HAP-1 (cell line): ENCODE results near the gene PPFIA1.
"Not testable (repeated sequence)": the region's sequence is repeated elsewhere in the genome, so short reads cannot be mapped to it uniquely, and the experiment has no call there.

Experiments used
- DNase-seq, 2 experiments: peaks; one replicate each; pipeline ENCODE4 v3.0.0-alpha.2; 2016 to 2020; ENCODE audit warnings: low spot score in 2 of 2
- H3K27me3 ChIP-seq: fragments of 250-450 bp; sonication (Bioruptor Pico); 2 replicates; pipeline ENCODE4 v1.5.1; 2020; ENCODE audit warnings: low read depth, mild to moderate bottlenecking, moderate library complexity
- H3K36me3 ChIP-seq: fragments of 250-450 bp; sonication (Bioruptor Pico); replicated peaks from 2 replicates; pipeline ENCODE4 v1.5.1; 2020; ENCODE audit warnings: mild to moderate bottlenecking
- H3K4me1 ChIP-seq: fragments of 250-450 bp; sonication (Bioruptor Pico); 2 replicates; pipeline ENCODE4 v1.5.1; 2020; ENCODE audit warnings: mild to moderate bottlenecking
- H3K4me3 ChIP-seq: fragments of 250-450 bp; sonication (Bioruptor Pico); 2 replicates; pipeline ENCODE4 v1.5.1; 2020; ENCODE audit warnings: mild to moderate bottlenecking, moderate library complexity
- H3K9me3 ChIP-seq: fragments of 250-450 bp; sonication (Bioruptor Pico); 2 replicates; pipeline ENCODE4 v1.5.1; 2020; ENCODE audit warnings: mild to moderate bottlenecking, moderate library complexity
- in situ Hi-C: fragments of 300-500 bp; cut with MboI; formaldehyde crosslinking; loops from 3 replicates; pipeline ENCODE4 v1.14.3; 2020; ENCODE audit warnings: low sequenced_read_pairs, inconsistent platforms, mixed read lengths

Gene PPFIA1

DNA sequence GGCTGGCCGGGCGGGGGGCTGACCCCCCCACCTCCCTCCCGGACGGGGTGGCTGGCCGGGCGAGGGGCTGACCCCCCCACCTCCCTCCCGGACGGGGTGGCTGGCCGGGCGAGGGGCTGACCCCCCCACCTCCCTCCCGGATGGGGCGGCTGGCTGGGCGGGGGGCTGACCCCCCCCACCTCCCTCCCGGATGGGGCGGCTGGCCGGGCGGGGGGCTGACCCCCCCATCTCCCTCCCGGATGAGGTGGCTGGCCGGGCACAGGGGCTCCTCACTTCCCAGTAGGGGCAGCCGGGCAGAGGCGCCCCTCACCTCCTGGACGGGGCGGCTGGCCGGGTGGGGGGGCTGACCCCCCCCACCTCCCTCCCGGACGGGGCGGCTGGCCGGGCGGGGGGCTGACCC is 24.7 kb downstream of the PPFIA1 start:
- H3K36me3 ChIP-seq: peaks cover 22% of the 10 kb centered on the region
- H3K9me3 ChIP-seq, H3K4me1 ChIP-seq, H3K4me3 ChIP-seq, in situ Hi-C loops, DNase-seq, H3K27me3 ChIP-seq: not testable (repeated sequence)

GRCh38 chr11:70296681-70297080 is 26.2 kb downstream of the PPFIA1 start:
- H3K4me1 ChIP-seq: no peaks in the 10 kb centered on the region
- no peaks in the 10 kb centered on the region for H3K9me3 ChIP-seq
- in situ Hi-C loops: no loop called here
- DNase-seq: no peak
- no peaks in the 10 kb centered on the region for H3K27me3 ChIP-seq
- H3K4me3 ChIP-seq: no peak overlapping the region
- H3K36me3 ChIP-seq: peaks cover 22% of the 10 kb centered on the region

GRCh38 chr11:70297341-70297740 is 26.9 kb downstream of the PPFIA1 start:
- in situ Hi-C loops: no loop called here
- no peak for DNase-seq
- no peaks in the 10 kb centered on the region for H3K4me1 ChIP-seq

DNA sequence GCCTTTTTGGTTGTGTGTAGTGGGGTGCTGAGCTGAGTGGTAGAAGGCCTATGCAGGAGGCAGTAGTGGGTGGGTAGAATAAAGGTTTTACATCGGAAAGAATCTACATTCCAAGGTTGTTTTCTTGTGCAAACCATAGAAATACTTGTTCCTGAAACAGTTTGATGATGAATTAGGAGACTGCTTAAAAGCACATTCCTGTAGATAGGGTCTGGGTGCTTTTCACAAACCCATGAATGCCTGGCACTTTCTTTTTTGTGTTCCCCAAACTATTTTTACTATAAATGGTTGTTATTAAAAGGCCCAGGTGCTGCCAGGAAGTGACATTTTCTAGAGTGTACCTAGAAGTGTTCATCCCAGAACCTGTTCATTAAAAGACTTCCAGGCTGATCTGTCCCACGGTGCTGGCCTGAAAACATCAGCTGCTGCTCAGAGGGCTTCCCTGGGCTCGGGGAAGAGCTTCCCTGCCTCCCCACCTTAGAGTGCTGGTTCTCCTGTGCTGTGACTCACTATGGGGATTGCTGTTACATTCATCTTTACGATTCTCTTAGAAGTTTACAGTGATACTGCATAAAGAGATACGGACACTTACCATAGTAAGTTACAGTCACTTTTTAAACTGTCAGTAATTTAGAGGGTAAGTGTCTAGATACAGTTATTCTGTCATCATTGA is 27.9 kb downstream of the PPFIA1 start:
- H3K4me1 ChIP-seq: no peaks in the 10 kb centered on the region
- peaks cover 11% of the 10 kb centered on the region for H3K36me3 ChIP-seq
- H3K4me3 ChIP-seq: no peak overlapping the region
- no peaks in the 10 kb centered on the region for H3K9me3 ChIP-seq
- in situ Hi-C loops: no loop called here
- no peaks in the 10 kb centered on the region for H3K27me3 ChIP-seq
- DNase-seq: no peak

More at GRCh38 chr11:70297341-70297740, 26.9 kb downstream of the PPFIA1 start:
- no peaks in the 10 kb centered on the region for H3K9me3 ChIP-seq
- H3K36me3 ChIP-seq: peaks cover 21% of the 10 kb centered on the region
- H3K4me3 ChIP-seq: no peak overlapping the region
- H3K27me3 ChIP-seq: no peaks in the 10 kb centered on the region

GRCh38 chr11:70299636-70300035 is 29.1 kb downstream of the PPFIA1 start:
- Histone ChIP-seq H3K9me3 (no peaks in the 10 kb centered on the region), H3K4me3 (no peak overlapping the region), H3K27me3 (no peaks in the 10 kb centered on the region), H3K4me1 (no peaks in the 10 kb centered on the region), H3K36me3 (peaks cover 3% of the 10 kb centered on the region)
- in situ Hi-C loops: no loop called here
- no peak for DNase-seq

- in situ Hi-C loops: no loop called here
- Histone ChIP-seq H3K4me1 (no peaks in the 10 kb centered on the region), H3K4me3 (no peak overlapping the region), H3K9me3 (no peaks in the 10 kb centered on the region), H3K27me3 (no peaks in the 10 kb centered on the region), H3K36me3 (peaks cover 3% of the 10 kb centered on the region)
- no peak for DNase-seq
Observed at GRCh38 chr11:70301191-70301590, 30.7 kb downstream of the PPFIA1 start.

- Histone ChIP-seq H3K4me1 (no peaks in the 10 kb centered on the region), H3K4me3 (no peak overlapping the region), H3K36me3 (peaks cover 3% of the 10 kb centered on the region), H3K27me3 (no peaks in the 10 kb centered on the region), H3K9me3 (no peaks in the 10 kb centered on the region)
- DNase-seq: no peak
- in situ Hi-C loops: no loop called here
Observed at GRCh38 chr11:70301721-70302418, 31.4 kb downstream of the PPFIA1 start.

GRCh38 chr11:70302419-70302752 is 31.9 kb downstream of the PPFIA1 start:
- no peaks in the 10 kb centered on the region for H3K9me3 ChIP-seq
- in situ Hi-C loops: no loop called here
- no peaks in the 10 kb centered on the region for H3K4me1 ChIP-seq
- no peak for DNase-seq
- H3K4me3 ChIP-seq: no peak overlapping the region
- H3K27me3 ChIP-seq: no peaks in the 10 kb centered on the region
- H3K36me3 ChIP-seq: peaks cover 3% of the 10 kb centered on the region

DNA sequence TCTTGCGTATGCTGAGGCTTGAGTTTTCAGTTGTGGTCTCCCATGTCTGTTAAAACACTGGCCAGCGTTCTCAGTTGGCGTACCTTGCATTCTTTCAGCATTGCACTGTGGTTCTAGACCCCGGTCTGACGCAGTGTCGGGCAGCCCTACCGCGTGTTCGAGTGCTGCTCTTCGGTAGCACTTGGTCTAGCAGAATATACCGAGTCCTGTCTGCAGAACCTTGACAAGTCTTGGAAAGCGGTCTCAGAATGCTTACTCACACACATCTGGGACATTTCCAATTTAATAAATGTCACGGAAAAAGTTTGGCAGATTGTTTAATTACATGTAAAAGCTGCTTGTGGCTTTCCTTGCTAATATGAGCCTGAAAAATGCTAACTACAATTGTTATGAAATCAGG is 32.6 kb downstream of the PPFIA1 start:
- no peak overlapping the region for H3K4me3 ChIP-seq
- no peaks in the 10 kb centered on the region for H3K9me3 ChIP-seq
- no peaks in the 10 kb centered on the region for H3K4me1 ChIP-seq
- no peak for DNase-seq
- in situ Hi-C loops: no loop called here
- peaks cover 3% of the 10 kb centered on the region for H3K36me3 ChIP-seq
- H3K27me3 ChIP-seq: no peaks in the 10 kb centered on the region

DNA sequence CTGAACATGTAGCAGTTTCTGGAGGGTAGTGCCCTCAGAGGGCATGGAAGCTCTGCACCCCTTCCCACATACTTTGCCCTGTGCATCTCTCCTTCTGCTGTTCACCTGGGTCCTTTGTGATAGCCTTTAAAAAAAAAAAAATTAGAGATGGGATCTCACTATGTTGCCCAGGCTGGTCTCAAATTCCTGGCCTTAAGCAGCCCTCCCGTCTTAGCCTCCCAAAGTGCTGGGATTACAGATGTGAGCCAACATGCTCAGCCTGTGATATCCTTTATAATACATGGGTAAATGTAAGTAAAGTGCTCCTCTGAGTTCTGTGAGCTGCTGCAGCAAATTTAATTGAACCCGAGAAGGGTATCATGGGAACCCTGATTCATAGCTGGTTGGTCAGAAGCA is 33.7 kb downstream of the PPFIA1 start:
- no peak for DNase-seq
- no peak overlapping the region for H3K4me3 ChIP-seq
- in situ Hi-C loops: no loop called here
- H3K4me1 ChIP-seq: no peaks in the 10 kb centered on the region
- H3K36me3 ChIP-seq: peaks cover 3% of the 10 kb centered on the region
- no peaks in the 10 kb centered on the region for H3K27me3 ChIP-seq
- H3K9me3 ChIP-seq: no peaks in the 10 kb centered on the region

- Histone ChIP-seq H3K9me3 (no peaks in the 10 kb centered on the region), H3K4me1 (no peaks in the 10 kb centered on the region), H3K27me3 (no peaks in the 10 kb centered on the region), H3K4me3 (no peak overlapping the region), H3K36me3 (no peaks in the 10 kb centered on the region)
- DNase-seq: no peak
- in situ Hi-C loops: no loop called here
Observed at GRCh38 chr11:70305501-70305900, 35.0 kb downstream of the PPFIA1 start.

DNA sequence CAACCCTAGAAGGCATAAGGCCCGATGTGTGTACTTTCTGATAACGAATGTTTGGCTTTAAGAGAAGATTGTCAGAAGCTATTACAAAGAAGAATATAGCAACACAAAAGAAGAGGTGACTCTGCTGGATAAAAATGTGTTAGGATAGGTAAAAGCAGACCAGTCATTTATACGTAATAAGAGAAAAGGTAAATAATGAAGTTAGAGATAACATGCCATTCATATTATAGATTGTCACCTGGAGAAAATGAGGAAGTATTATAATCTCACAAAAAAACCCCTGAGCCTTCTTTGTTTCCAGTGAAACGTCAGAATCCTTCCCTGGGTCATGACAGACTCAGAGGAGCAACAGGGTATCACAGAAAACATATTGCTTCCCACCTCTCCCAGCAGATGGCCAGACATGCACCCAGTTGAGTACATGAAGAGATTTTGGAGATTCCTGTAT is 36.1 kb downstream of the PPFIA1 start:
- H3K36me3 ChIP-seq: no peaks in the 10 kb centered on the region
- no peaks in the 10 kb centered on the region for H3K9me3 ChIP-seq
- no peaks in the 10 kb centered on the region for H3K27me3 ChIP-seq
- no peaks in the 10 kb centered on the region for H3K4me1 ChIP-seq
- in situ Hi-C loops: no loop called here
- no peak overlapping the region for H3K4me3 ChIP-seq
- DNase-seq: no peak

DNA sequence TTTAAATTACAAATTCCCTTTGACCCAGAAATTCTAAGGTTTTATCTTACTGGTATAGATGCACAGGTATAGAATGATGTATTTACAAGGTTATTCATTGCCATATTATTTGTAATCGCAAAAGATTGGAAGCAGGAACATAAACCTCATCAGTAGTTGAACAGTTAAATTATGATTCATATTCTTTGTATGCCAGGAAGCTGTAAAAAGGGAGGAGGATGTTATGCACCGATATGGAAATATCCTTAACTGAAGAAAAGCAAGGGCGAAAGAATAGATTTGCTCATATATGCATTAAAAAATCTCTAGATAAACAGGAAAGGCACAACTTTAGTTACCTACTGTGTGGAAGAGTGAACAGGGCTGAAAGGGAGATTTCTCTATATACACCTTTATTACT is 36.7 kb downstream of the PPFIA1 start:
- no peaks in the 10 kb centered on the region for H3K9me3 ChIP-seq
- no peaks in the 10 kb centered on the region for H3K27me3 ChIP-seq
- no peak overlapping the region for H3K4me3 ChIP-seq
- in situ Hi-C loops: no loop called here
- no peak for DNase-seq
- H3K4me1 ChIP-seq: no peaks in the 10 kb centered on the region
- H3K36me3 ChIP-seq: no peaks in the 10 kb centered on the region

GRCh38 chr11:70311616-70312015 is 41.1 kb downstream of the PPFIA1 start:
- H3K4me3 ChIP-seq: no peak overlapping the region
- H3K36me3 ChIP-seq: no peaks in the 10 kb centered on the region
- H3K4me1 ChIP-seq: no peaks in the 10 kb centered on the region
- no peaks in the 10 kb centered on the region for H3K9me3 ChIP-seq
- in situ Hi-C loops: no loop called here
- no peak for DNase-seq
- H3K27me3 ChIP-seq: no peaks in the 10 kb centered on the region
